Measurements from ENCODE around the gene VPS13C. TPM values are rescaled to one million over a fixed set of nuclear protein-coding genes. Genes with fewer than 3 reads are reported as not detected.

The VPS13C gene
- total RNA-seq, 4 donors from 2014 or later = 29.0 to 38.2 (median 36.1) TPM

GRCh38 chr15:61829514-61829889 is 230.7 kb downstream of the VPS13C start:
- no peak for DNase-seq (ENCODE audit: low spot score in 2 of 2)
- H3K4me3 ChIP-seq (ENCODE audit: low read depth, poor library complexity, severe bottlenecking) = no peak overlapping the region
- intact Hi-C loops (cut with DNase I; ENCODE audit: low total_unique reads) = no loop called here
- 76 to 84% methylated on average over 4 to 7 of the region's 7 CpGs for WGBS, 2 donors
- TF ChIP-seq POLR2A (IDR thresholded peaks at IDR 0.05) = no peak
- TF ChIP-seq, protein P1, sequence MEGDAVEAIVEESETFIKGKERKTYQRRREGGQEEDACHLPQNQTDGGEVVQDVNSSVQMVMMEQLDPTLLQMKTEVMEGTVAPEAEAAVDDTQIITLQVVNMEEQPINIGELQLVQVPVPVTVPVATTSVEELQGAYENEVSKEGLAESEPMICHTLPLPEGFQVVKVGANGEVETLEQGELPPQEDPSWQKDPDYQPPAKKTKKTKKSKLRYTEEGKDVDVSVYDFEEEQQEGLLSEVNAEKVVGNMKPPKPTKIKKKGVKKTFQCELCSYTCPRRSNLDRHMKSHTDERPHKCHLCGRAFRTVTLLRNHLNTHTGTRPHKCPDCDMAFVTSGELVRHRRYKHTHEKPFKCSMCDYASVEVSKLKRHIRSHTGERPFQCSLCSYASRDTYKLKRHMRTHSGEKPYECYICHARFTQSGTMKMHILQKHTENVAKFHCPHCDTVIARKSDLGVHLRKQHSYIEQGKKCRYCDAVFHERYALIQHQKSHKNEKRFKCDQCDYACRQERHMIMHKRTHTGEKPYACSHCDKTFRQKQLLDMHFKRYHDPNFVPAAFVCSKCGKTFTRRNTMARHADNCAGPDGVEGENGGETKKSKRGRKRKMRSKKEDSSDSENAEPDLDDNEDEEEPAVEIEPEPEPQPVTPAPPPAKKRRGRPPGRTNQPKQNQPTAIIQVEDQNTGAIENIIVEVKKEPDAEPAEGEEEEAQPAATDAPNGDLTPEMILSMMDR (IDR thresholded peaks at IDR 0.05) = no peak

- DNase-seq (ENCODE audit: low spot score in 2 of 2) = no peak
- intact Hi-C loops (cut with DNase I; ENCODE audit: low total_unique reads) = no loop called here
- TF ChIP-seq, protein P1 (IDR thresholded peaks at IDR 0.05) = no peak
- 75 to 85% methylated on average over 6 of the region's 6 CpGs for WGBS, 2 donors
- no peak overlapping the region for H3K4me3 ChIP-seq (ENCODE audit: low read depth, poor library complexity, severe bottlenecking)
Observed at GRCh38 chr15:61828860-61829513, 231.3 kb downstream of the VPS13C start.

GRCh38 chr15:61828008-61828407 is 232.2 kb downstream of the VPS13C start:
- WGBS, 2 donors = 97 to 98% methylated on average over 13 of the region's 13 CpGs
- DNase-seq (ENCODE audit: low spot score in 2 of 2) = no peak
- TF ChIP-seq POLR2A (IDR thresholded peaks at IDR 0.05) = no peak
- TF ChIP-seq, protein P1 (IDR thresholded peaks at IDR 0.05) = no peak
- intact Hi-C loops (cut with DNase I; ENCODE audit: low total_unique reads) = no loop called here
- no peak overlapping the region for H3K4me3 ChIP-seq (ENCODE audit: low read depth, poor library complexity, severe bottlenecking)

DNA sequence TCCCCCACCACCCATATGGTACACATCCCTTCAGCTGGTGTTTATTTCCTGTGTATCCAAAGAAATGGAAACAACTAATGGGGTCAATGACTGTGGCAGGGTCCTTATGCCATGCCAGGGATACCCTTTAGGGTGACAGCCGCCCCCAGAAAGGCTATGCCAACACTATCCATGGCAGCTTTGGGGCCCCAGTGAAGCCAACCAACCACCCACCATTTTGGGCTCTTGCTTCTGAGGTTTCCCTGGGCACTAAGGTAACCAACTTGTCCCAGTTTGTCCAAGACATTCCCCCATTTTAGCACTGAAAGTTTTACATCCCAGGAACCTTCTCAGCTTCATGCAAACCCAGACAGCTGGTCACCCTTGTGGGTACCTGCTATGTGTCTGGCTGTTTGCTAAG is 233.1 kb downstream of the VPS13C start:
- H3K4me3 ChIP-seq (ENCODE audit: low read depth, poor library complexity, severe bottlenecking) = no peak overlapping the region
- no peak for TF ChIP-seq POLR2A (IDR thresholded peaks at IDR 0.05)
- TF ChIP-seq, protein P1 (IDR thresholded peaks at IDR 0.05) = no peak
- no peak for DNase-seq (ENCODE audit: low spot score in 2 of 2)
- intact Hi-C loops (cut with DNase I; ENCODE audit: low total_unique reads) = no loop called here
- WGBS, 2 donors = 77 to 88% methylated on average over 1 of the region's 1 CpG

DNA sequence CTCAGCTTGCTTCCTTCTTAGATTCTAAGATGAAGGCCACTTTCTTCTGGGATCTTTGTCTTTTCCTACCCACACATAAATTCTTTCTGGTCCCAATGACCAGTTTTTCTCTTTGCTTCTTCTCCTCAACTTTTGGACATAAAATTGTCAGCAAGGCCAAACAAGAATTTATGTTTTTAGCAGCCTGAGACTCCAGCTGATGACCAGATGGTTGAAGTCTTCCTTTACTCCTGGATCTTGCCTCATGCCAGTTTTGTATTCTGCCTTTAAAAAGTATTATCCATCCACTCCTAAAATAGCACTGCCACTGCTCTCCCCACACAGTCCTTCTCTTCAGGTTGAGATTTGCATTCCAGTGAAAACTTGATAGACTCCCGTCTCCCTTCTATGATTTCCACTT is 236.0 kb downstream of the VPS13C start:
- H3K4me3 ChIP-seq (ENCODE audit: low read depth, poor library complexity, severe bottlenecking) = no peak overlapping the region
- intact Hi-C loops (cut with DNase I; ENCODE audit: low total_unique reads) = no loop called here
- WGBS, 2 donors = 0 to 42% methylated on average over 1 of the region's 1 CpG
- no peak for TF ChIP-seq POLR2A (IDR thresholded peaks at IDR 0.05)
- TF ChIP-seq, protein P1 (IDR thresholded peaks at IDR 0.05) = no peak
- no peak for DNase-seq (ENCODE audit: low spot score in 2 of 2)

DNA sequence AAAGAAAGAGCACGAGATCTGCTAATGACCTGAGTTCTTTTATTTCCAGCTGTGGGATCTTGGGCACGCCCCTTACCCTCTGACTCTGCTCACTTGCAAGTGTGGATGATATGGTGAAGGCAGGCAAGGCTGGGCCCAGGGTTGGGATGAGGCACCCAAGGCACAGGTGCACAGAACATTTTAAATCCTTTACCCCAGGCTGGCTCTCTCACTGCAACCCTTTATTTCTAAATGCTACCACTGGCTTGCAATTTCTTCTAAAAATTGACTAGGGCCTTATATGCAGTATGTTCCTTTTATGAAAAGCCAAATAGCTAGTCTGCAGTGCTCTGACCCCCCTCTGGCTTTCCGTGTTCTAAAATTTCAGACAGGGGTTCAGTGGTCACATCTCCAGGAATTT is 237.7 kb downstream of the VPS13C start:
- DNase-seq (ENCODE audit: low spot score in 2 of 2) = peak in 1 of 2 donors; percentile 2
- WGBS, 2 donors = 85 to 92% methylated on average over 3 of the region's 3 CpGs
- intact Hi-C loops (cut with DNase I; ENCODE audit: low total_unique reads) = no loop called here

More for the DNA sequence above, 237.7 kb downstream of the VPS13C start:
- no peak overlapping the region for H3K4me3 ChIP-seq (ENCODE audit: low read depth, poor library complexity, severe bottlenecking)
- TF ChIP-seq POLR2A (IDR thresholded peaks at IDR 0.05) = no peak
- TF ChIP-seq, protein P1 (IDR thresholded peaks at IDR 0.05) = no peak
